GM23338 (cell line): ENCODE measurements around the gene LOXHD1. TPM values are rescaled to one million over a fixed set of nuclear protein-coding genes. Genes with fewer than 3 reads are reported as not detected.

Source experiments
- ATAC-seq: fragments of 200-7000 bp; cut with Tn5 transposase; 3 replicates; pipeline ENCODE4 v1.9.1; 2020
- DNase-seq: peaks from one replicate; pipeline ENCODE4 v3.0.0-alpha.2; 2015; ENCODE audit warnings: low spot score
- H2AFZ ChIP-seq: fragments of 200-600 bp; sonication (generic); 2 replicates; pipeline ENCODE4 v1.8.0; 2016; ENCODE audit warnings: antibody characterized with exemption, mild to moderate bottlenecking, moderate library complexity
- H3F3A ChIP-seq: fragments of 200-600 bp; sonication (generic); replicated peaks from 2 replicates; pipeline ENCODE4 v1.8.0; 2017; ENCODE audit warnings: antibody characterized with exemption, mixed run types, low read depth
- H3K27ac ChIP-seq: fragments of 200-600 bp; sonication (generic); 2 replicates; pipeline ENCODE4 v1.6.1; 2016; ENCODE audit warnings: low read depth
- H3K27me3 ChIP-seq: fragments of 200-600 bp; sonication (generic); 2 replicates; pipeline ENCODE4 v1.8.0; 2016; ENCODE audit warnings: mild to moderate bottlenecking, mixed run types, moderate library complexity; ENCODE audit not compliant: insufficient read depth
- H3K36me3 ChIP-seq: fragments of 200-600 bp; sonication (generic); 2 replicates; pipeline ENCODE4 v1.8.0; 2016; ENCODE audit warnings: mild to moderate bottlenecking; ENCODE audit not compliant: insufficient read depth
- H3K4me1 ChIP-seq: fragments of 200-600 bp; sonication (generic); 2 replicates; pipeline ENCODE4 v1.8.0; 2016; ENCODE audit warnings: mild to moderate bottlenecking, moderate library complexity; ENCODE audit not compliant: insufficient read depth
- H3K4me2 ChIP-seq: fragments of 200-600 bp; sonication (generic); 2 replicates; pipeline ENCODE4 v1.7.1; 2017; ENCODE audit warnings: mixed run types
- H3K4me3 ChIP-seq: fragments of 200-600 bp; sonication (generic); 2 replicates; pipeline ENCODE4 v1.6.1; 2016; ENCODE audit warnings: mixed run types
- H3K79me2 ChIP-seq: fragments of 200-600 bp; sonication (generic); replicated peaks from 2 replicates; pipeline ENCODE4 v1.8.0; 2017; ENCODE audit warnings: mild to moderate bottlenecking; ENCODE audit not compliant: insufficient read depth
- H3K9me2 ChIP-seq: fragments of 200-600 bp; sonication (generic); 2 replicates; pipeline ENCODE4 v1.8.0; 2017; ENCODE audit not compliant: insufficient read depth
- H4K20me1 ChIP-seq: fragments of 200-600 bp; sonication (generic); replicated peaks from 2 replicates; pipeline ENCODE4 v1.8.0; 2017; ENCODE audit warnings: mild to moderate bottlenecking; ENCODE audit not compliant: insufficient read depth
- H3K27ac Mint-ChIP-seq: 2 replicates; pipeline ENCODE4 v1.8.0; 2020; ENCODE audit warnings: inconsistent platforms, mild to moderate bottlenecking, moderate library complexity, mixed read lengths
- H3K27me3 Mint-ChIP-seq: 3 replicates; pipeline ENCODE4 v1.8.0; 2022; ENCODE audit warnings: low read depth, mild to moderate bottlenecking, moderate library complexity, mixed read lengths, inconsistent platforms; ENCODE audit not compliant: insufficient read depth, poor library complexity
- H3K36me3 Mint-ChIP-seq: 3 replicates; pipeline ENCODE4 v1.8.0; 2021; ENCODE audit warnings: low read depth, mild to moderate bottlenecking, inconsistent platforms, moderate library complexity, mixed read lengths
- H3K4me1 Mint-ChIP-seq: 3 replicates; pipeline ENCODE4 v1.8.0; 2020; ENCODE audit warnings: mild to moderate bottlenecking, inconsistent platforms, mixed read lengths
- H3K4me3 Mint-ChIP-seq: 3 replicates; pipeline ENCODE4 v1.8.0; 2021; ENCODE audit warnings: moderate library complexity, mild to moderate bottlenecking, inconsistent platforms, mixed read lengths
- H3K9me3 Mint-ChIP-seq: 3 replicates; pipeline ENCODE4 v1.8.0; 2020; ENCODE audit warnings: moderate library complexity, mild to moderate bottlenecking, inconsistent platforms, mixed read lengths
- CREB1 ChIP-seq: fragments of 250-450 bp; sonication (Bioruptor Pico); IDR thresholded peaks from 2 replicates; pipeline ENCODE4 v1.5.0; 2020; ENCODE audit warnings: low read depth, mild to moderate bottlenecking, moderate library complexity
- EZH2 ChIP-seq: fragments of 200-600 bp; sonication (generic); IDR thresholded peaks from one replicate; pipeline ENCODE4 v1.8.0; 2017; ENCODE audit warnings: antibody characterized with exemption, mild to moderate bottlenecking, low read depth; ENCODE audit not compliant: unreplicated experiment
- EZH2phosphoT487 ChIP-seq: fragments of 200-600 bp; sonication (generic); IDR thresholded peaks from one replicate; pipeline ENCODE4 v1.8.1; 2018; ENCODE audit warnings: antibody characterized with exemption; ENCODE audit not compliant: unreplicated experiment
- JUNB ChIP-seq: IDR thresholded peaks from one replicate; pipeline ENCODE4 v1.6.1; 2016; ENCODE audit warnings: antibody characterized with exemption; ENCODE audit not compliant: unreplicated experiment
- NANOG ChIP-seq: IDR thresholded peaks from 2 replicates; pipeline ENCODE4 v1.6.1; 2016; ENCODE audit warnings: antibody characterized with exemption, borderline replicate concordance
- POLR2AphosphoS5 ChIP-seq: IDR thresholded peaks from 2 replicates; pipeline ENCODE4 v1.6.1; 2016; ENCODE audit warnings: antibody characterized with exemption, low read depth
- STAT1 ChIP-seq: IDR thresholded peaks from one replicate; pipeline ENCODE4 v1.6.1; 2016; ENCODE audit warnings: antibody characterized with exemption; ENCODE audit not compliant: unreplicated experiment
- ZNF114 ChIP-seq: fragments of 250-450 bp; sonication (Bioruptor Pico); IDR thresholded peaks from 2 replicates; pipeline ENCODE4 v1.5.0; 2020; ENCODE audit warnings: mild to moderate bottlenecking, moderate library complexity
- ZNF331 ChIP-seq: fragments of 250-450 bp; sonication (Bioruptor Pico); IDR thresholded peaks from 2 replicates; pipeline ENCODE4 v1.5.0; 2020; ENCODE audit warnings: low read depth, mild to moderate bottlenecking, moderate library complexity
- polyA plus RNA-seq: library from polyadenylated mRNA; unstranded; fragments of >200 nt; fragmentation: Nextera tagmentation; extraction: Ambion mirVana; gene quantifications from 2 replicates; pipeline ENCODE4 v1.2.1, GENCODE V29; 2016
- total RNA-seq: library from RNA; depleted of rRNA; stranded (reverse); fragments of >200 nt; shearing (Covaris generic); gene quantifications from 2 replicates; pipeline ENCODE4 v1.2.3, GENCODE V29; 2014
- TF ChIP-seq, protein P1 (sequence below): fragments of 250-450 bp; sonication (Bioruptor Pico); IDR thresholded peaks from 2 replicates; pipeline ENCODE4 v1.5.0; 2020; ENCODE audit warnings: mild to moderate bottlenecking, moderate library complexity
- TF ChIP-seq, protein P2 (sequence below), 2 experiments: fragments of 200-600 bp in 1 of 2; sonication (generic) in 1 of 2; conservative IDR thresholded peaks; 2 replicates each; pipeline versions ENCODE4 v1.5.1 to v1.6.1; 2016 to 2017; ENCODE audit warnings: antibody characterized with exemption in 2 of 2, low read depth in 2 of 2, mild to moderate bottlenecking in 2 of 2, moderate library complexity in 1 of 2
- TF ChIP-seq, protein P3 (sequence below): IDR thresholded peaks from 2 replicates; pipeline ENCODE4 v1.6.1; 2016; ENCODE audit warnings: antibody characterized with exemption
- TF ChIP-seq, protein P4 (sequence below): IDR thresholded peaks from one replicate; pipeline ENCODE4 v1.6.1; 2018; ENCODE audit warnings: antibody characterized with exemption; ENCODE audit not compliant: unreplicated experiment

The LOXHD1 gene
- total and polyA plus RNA-seq, 2 experiments from 2014 or later: 0.17 TPM; not detected in 1

DNA sequence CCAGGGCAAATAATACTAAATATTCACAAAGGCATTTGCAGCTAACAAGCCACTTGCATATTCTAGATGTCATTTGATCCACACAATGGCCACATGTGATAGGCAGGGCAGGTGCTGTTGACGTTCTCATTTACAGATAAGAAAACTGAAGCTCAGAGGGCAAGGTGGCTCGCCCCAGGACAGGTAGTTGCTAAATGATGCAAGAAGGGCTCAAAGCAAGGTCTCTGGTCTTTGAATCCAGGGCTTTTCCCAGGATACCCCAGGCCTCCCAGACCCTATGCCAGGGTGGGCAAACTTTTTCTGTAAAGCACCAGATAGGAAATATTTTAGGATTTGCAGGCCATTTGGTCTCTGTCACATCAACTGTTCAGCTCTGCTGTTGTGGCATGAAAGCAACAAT lies 35.1 kb downstream of the LOXHD1 start:
- H3K79me2 ChIP-seq: no peaks in the 10 kb centered on the region
- Mint-ChIP-seq H3K9me3 (no peaks in the 10 kb centered on the region), H3K36me3 (no peaks in the 10 kb centered on the region), H3K4me1 (peaks cover 6% of the 10 kb centered on the region; the same call in 2 of the 3 replicates), H3K4me3 (no peak overlapping the region), H3K27me3 (peaks cover 3% of the 10 kb centered on the region), H3K27ac (no peak overlapping the region)
- TF ChIP-seq, protein P1, sequence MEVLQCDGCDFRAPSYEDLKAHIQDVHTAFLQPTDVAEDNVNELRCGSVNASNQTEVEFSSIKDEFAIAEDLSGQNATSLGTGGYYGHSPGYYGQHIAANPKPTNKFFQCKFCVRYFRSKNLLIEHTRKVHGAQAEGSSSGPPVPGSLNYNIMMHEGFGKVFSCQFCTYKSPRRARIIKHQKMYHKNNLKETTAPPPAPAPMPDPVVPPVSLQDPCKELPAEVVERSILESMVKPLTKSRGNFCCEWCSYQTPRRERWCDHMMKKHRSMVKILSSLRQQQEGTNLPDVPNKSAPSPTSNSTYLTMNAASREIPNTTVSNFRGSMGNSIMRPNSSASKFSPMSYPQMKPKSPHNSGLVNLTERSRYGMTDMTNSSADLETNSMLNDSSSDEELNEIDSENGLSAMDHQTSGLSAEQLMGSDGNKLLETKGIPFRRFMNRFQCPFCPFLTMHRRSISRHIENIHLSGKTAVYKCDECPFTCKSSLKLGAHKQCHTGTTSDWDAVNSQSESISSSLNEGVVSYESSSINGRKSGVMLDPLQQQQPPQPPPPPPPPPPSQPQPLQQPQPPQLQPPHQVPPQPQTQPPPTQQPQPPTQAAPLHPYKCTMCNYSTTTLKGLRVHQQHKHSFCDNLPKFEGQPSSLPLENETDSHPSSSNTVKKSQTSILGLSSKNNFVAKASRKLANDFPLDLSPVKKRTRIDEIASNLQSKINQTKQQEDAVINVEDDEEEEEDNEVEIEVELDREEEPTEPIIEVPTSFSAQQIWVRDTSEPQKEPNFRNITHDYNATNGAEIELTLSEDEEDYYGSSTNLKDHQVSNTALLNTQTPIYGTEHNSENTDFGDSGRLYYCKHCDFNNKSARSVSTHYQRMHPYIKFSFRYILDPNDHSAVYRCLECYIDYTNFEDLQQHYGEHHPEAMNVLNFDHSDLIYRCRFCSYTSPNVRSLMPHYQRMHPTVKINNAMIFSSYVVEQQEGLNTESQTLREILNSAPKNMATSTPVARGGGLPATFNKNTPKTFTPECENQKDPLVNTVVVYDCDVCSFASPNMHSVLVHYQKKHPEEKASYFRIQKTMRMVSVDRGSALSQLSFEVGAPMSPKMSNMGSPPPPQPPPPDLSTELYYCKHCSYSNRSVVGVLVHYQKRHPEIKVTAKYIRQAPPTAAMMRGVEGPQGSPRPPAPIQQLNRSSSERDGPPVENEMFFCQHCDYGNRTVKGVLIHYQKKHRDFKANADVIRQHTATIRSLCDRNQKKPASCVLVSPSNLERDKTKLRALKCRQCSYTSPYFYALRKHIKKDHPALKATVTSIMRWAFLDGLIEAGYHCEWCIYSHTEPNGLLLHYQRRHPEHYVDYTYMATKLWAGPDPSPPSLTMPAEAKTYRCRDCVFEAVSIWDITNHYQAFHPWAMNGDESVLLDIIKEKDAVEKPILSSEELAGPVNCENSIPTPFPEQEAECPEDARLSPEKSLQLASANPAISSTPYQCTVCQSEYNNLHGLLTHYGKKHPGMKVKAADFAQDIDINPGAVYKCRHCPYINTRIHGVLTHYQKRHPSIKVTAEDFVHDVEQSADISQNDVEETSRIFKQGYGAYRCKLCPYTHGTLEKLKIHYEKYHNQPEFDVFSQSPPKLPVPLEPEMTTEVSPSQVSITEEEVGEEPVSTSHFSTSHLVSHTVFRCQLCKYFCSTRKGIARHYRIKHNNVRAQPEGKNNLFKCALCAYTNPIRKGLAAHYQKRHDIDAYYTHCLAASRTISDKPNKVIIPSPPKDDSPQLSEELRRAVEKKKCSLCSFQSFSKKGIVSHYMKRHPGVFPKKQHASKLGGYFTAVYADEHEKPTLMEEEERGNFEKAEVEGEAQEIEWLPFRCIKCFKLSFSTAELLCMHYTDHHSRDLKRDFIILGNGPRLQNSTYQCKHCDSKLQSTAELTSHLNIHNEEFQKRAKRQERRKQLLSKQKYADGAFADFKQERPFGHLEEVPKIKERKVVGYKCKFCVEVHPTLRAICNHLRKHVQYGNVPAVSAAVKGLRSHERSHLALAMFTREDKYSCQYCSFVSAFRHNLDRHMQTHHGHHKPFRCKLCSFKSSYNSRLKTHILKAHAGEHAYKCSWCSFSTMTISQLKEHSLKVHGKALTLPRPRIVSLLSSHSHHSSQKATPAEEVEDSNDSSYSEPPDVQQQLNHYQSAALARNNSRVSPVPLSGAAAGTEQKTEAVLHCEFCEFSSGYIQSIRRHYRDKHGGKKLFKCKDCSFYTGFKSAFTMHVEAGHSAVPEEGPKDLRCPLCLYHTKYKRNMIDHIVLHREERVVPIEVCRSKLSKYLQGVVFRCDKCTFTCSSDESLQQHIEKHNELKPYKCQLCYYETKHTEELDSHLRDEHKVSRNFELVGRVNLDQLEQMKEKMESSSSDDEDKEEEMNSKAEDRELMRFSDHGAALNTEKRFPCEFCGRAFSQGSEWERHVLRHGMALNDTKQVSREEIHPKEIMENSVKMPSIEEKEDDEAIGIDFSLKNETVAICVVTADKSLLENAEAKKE (CRISPR knock-in tag): no peak
- TF ChIP-seq CREB1 (CRISPR knock-in tag): no peak
- no peak for TF ChIP-seq STAT1
- TF ChIP-seq, protein P2, sequence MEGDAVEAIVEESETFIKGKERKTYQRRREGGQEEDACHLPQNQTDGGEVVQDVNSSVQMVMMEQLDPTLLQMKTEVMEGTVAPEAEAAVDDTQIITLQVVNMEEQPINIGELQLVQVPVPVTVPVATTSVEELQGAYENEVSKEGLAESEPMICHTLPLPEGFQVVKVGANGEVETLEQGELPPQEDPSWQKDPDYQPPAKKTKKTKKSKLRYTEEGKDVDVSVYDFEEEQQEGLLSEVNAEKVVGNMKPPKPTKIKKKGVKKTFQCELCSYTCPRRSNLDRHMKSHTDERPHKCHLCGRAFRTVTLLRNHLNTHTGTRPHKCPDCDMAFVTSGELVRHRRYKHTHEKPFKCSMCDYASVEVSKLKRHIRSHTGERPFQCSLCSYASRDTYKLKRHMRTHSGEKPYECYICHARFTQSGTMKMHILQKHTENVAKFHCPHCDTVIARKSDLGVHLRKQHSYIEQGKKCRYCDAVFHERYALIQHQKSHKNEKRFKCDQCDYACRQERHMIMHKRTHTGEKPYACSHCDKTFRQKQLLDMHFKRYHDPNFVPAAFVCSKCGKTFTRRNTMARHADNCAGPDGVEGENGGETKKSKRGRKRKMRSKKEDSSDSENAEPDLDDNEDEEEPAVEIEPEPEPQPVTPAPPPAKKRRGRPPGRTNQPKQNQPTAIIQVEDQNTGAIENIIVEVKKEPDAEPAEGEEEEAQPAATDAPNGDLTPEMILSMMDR (conservative IDR thresholded peaks at IDR 0.05; ENCODE audit: low read depth in 2 of 2): no peak
- TF ChIP-seq, protein P3, sequence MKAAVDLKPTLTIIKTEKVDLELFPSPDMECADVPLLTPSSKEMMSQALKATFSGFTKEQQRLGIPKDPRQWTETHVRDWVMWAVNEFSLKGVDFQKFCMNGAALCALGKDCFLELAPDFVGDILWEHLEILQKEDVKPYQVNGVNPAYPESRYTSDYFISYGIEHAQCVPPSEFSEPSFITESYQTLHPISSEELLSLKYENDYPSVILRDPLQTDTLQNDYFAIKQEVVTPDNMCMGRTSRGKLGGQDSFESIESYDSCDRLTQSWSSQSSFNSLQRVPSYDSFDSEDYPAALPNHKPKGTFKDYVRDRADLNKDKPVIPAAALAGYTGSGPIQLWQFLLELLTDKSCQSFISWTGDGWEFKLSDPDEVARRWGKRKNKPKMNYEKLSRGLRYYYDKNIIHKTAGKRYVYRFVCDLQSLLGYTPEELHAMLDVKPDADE: no peak
- no peak for TF ChIP-seq ZNF331 (CRISPR knock-in tag)
- no peak for TF ChIP-seq POLR2AphosphoS5
- TF ChIP-seq ZNF114 (CRISPR knock-in tag): no peak
- no peak for TF ChIP-seq NANOG
- no peak for TF ChIP-seq EZH2phosphoT487
- TF ChIP-seq JUNB: no peak
- TF ChIP-seq EZH2: no peak
- TF ChIP-seq, protein P4, sequence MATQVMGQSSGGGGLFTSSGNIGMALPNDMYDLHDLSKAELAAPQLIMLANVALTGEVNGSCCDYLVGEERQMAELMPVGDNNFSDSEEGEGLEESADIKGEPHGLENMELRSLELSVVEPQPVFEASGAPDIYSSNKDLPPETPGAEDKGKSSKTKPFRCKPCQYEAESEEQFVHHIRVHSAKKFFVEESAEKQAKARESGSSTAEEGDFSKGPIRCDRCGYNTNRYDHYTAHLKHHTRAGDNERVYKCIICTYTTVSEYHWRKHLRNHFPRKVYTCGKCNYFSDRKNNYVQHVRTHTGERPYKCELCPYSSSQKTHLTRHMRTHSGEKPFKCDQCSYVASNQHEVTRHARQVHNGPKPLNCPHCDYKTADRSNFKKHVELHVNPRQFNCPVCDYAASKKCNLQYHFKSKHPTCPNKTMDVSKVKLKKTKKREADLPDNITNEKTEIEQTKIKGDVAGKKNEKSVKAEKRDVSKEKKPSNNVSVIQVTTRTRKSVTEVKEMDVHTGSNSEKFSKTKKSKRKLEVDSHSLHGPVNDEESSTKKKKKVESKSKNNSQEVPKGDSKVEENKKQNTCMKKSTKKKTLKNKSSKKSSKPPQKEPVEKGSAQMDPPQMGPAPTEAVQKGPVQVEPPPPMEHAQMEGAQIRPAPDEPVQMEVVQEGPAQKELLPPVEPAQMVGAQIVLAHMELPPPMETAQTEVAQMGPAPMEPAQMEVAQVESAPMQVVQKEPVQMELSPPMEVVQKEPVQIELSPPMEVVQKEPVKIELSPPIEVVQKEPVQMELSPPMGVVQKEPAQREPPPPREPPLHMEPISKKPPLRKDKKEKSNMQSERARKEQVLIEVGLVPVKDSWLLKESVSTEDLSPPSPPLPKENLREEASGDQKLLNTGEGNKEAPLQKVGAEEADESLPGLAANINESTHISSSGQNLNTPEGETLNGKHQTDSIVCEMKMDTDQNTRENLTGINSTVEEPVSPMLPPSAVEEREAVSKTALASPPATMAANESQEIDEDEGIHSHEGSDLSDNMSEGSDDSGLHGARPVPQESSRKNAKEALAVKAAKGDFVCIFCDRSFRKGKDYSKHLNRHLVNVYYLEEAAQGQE: no peak
- H3F3A ChIP-seq: no peaks in the 10 kb centered on the region
- no peak for DNase-seq
- no peaks in the 10 kb centered on the region for H3K9me2 ChIP-seq
- H3K4me2 ChIP-seq: no peak overlapping the region
- no peak overlapping the region for H2AFZ ChIP-seq
- no peaks in the 10 kb centered on the region for H3K36me3 ChIP-seq
- H4K20me1 ChIP-seq: no peaks in the 10 kb centered on the region
- no peak overlapping the region for H3K4me3 ChIP-seq
- H3K27ac ChIP-seq: no peak overlapping the region
- ATAC-seq: no peak
- no peaks in the 10 kb centered on the region for H3K4me1 ChIP-seq
- no peaks in the 10 kb centered on the region for H3K27me3 ChIP-seq
